ENCODE data around the gene HOXA9. TPM values are rescaled to one million over a fixed set of nuclear protein-coding genes. Genes with fewer than 3 reads are reported as not detected.
A peak's percentile ranks its signal among the peaks of the same experiment; 100 is the strongest.

The HOXA9 gene
- total RNA-seq, 2 donors from 2014 or later, result not detected

GRCh38 chr7:27173956-27174873, 8.9 kb upstream of the HOXA9 start, which contains the start of gene HOXA10:
Gene HOXA10 (minus strand): TSS chr7:27174320. CDS start chr7:27174306, 14 bp downstream.
- Mint-ChIP-seq H3K27ac (no peak within 1 kb of the TSS), H3K27me3 (ENCODE audit: low read depth) (peaks cover 67% of the 10 kb centered on the region), H3K36me3 (ENCODE audit: insufficient read depth in 2 of 2) (peaks cover 0 to 2% of the 10 kb centered on the region in 2 donors), H3K4me3 (peak within 1 kb of the TSS; percentile 66 to 74), H3K9me3 (no peaks in the 10 kb centered on the region), H3K4me1 (ENCODE audit: low read depth) (peaks cover 17% of the 10 kb centered on the region)
- no peak for ATAC-seq (replicated peaks in 1 of 2)
- DNase-seq, result no peak

- peak; percentile 52 to 55 for DNase-seq
- Mint-ChIP-seq H3K4me3 (peak overlapping the region; percentile 48 to 66), H3K9me3 (no peaks in the 10 kb centered on the region)
Measured at GRCh38 chr7:27173511-27173955, 8.2 kb upstream of the HOXA9 start.

GRCh38 chr7:27172823-27173510, 7.6 kb upstream of the HOXA9 start:
- DNase-seq (no peak), ATAC-seq (replicated peaks in 1 of 2) (peak; percentile 31 to 32)
- Mint-ChIP-seq H3K4me1 (ENCODE audit: low read depth) (peaks cover 27% of the 10 kb centered on the region), H3K9me3 (no peaks in the 10 kb centered on the region), H3K27ac (no peak overlapping the region), H3K36me3 (ENCODE audit: insufficient read depth in 2 of 2) (peaks cover 2 to 3% of the 10 kb centered on the region in 2 donors), H3K27me3 (ENCODE audit: low read depth) (peaks cover 66% of the 10 kb centered on the region), H3K4me3 (peak overlapping the region; percentile 48 to 50)

More at GRCh38 chr7:27173511-27173955, 8.2 kb upstream of the HOXA9 start:
- Mint-ChIP-seq H3K27me3 (ENCODE audit: low read depth) (peaks cover 66% of the 10 kb centered on the region), H3K27ac (no peak overlapping the region), H3K36me3 (ENCODE audit: insufficient read depth in 2 of 2) (peaks cover 2% of the 10 kb centered on the region in 2 donors), H3K4me1 (ENCODE audit: low read depth) (peaks cover 21% of the 10 kb centered on the region)
- ATAC-seq (replicated peaks in 1 of 2), result peak; percentile 76 to 80

- peaks cover 30% of the 10 kb centered on the region for H3K4me1 Mint-ChIP-seq (ENCODE audit: low read depth)
- DNase-seq, result no peak
- ATAC-seq (replicated peaks in 1 of 2), result no peak
- peaks cover 66% of the 10 kb centered on the region for H3K27me3 Mint-ChIP-seq (ENCODE audit: low read depth)
- peaks cover 2 to 3% of the 10 kb centered on the region in 2 donors for H3K36me3 Mint-ChIP-seq (ENCODE audit: insufficient read depth in 2 of 2)
- no peaks in the 10 kb centered on the region for H3K9me3 Mint-ChIP-seq
- peak overlapping the region; percentile 2 for H3K27ac Mint-ChIP-seq
- H3K4me3 Mint-ChIP-seq, result peak overlapping the region; percentile 68 to 72
Measured at GRCh38 chr7:27172315-27172774, 7.0 kb upstream of the HOXA9 start.

GRCh38 chr7:27171637-27172314, 6.4 kb upstream of the HOXA9 start:
- peaks cover 71% of the 10 kb centered on the region for H3K27me3 Mint-ChIP-seq (ENCODE audit: low read depth)
- peaks cover 2 to 3% of the 10 kb centered on the region in 2 donors for H3K36me3 Mint-ChIP-seq (ENCODE audit: insufficient read depth in 2 of 2)
- no peaks in the 10 kb centered on the region for H3K9me3 Mint-ChIP-seq
- H3K27ac Mint-ChIP-seq, result peak overlapping the region; percentile 2
- H3K4me1 Mint-ChIP-seq (ENCODE audit: low read depth), result peaks cover 34% of the 10 kb centered on the region
- DNase-seq, result no peak
- peak overlapping the region; percentile 68 to 72 for H3K4me3 Mint-ChIP-seq
- no peak for ATAC-seq (replicated peaks in 1 of 2)

- Mint-ChIP-seq H3K4me1 (ENCODE audit: low read depth) (peaks cover 34% of the 10 kb centered on the region), H3K27ac (no peak overlapping the region), H3K27me3 (ENCODE audit: low read depth) (peaks cover 72% of the 10 kb centered on the region), H3K4me3 (peak overlapping the region; percentile 5 to 72), H3K9me3 (no peaks in the 10 kb centered on the region), H3K36me3 (ENCODE audit: insufficient read depth in 2 of 2) (peaks cover 2 to 3% of the 10 kb centered on the region in 2 donors)
- DNase-seq (no peak), ATAC-seq (replicated peaks in 1 of 2) (no peak)
Measured at GRCh38 chr7:27171325-27171636, 5.9 kb upstream of the HOXA9 start.

GRCh38 chr7:27170426-27171324, 5.3 kb upstream of the HOXA9 start:
- Mint-ChIP-seq H3K9me3 (no peaks in the 10 kb centered on the region), H3K4me1 (ENCODE audit: low read depth) (peaks cover 38% of the 10 kb centered on the region), H3K4me3 (peak overlapping the region; percentile 2 to 5), H3K27me3 (ENCODE audit: low read depth) (peaks cover 73% of the 10 kb centered on the region), H3K36me3 (ENCODE audit: insufficient read depth in 2 of 2) (peaks cover 2 to 3% of the 10 kb centered on the region in 2 donors), H3K27ac (peak overlapping the region; percentile 76)
- DNase-seq (no peak), ATAC-seq (replicated peaks in 1 of 2) (no peak)

GRCh38 chr7:27169658-27170425, 4.5 kb upstream of the HOXA9 start:
- Mint-ChIP-seq H3K4me1 (ENCODE audit: low read depth) (peaks cover 41% of the 10 kb centered on the region), H3K27me3 (ENCODE audit: low read depth) (peaks cover 67% of the 10 kb centered on the region), H3K36me3 (ENCODE audit: insufficient read depth in 2 of 2) (peaks cover 2 to 3% of the 10 kb centered on the region in 2 donors), H3K4me3 (peak overlapping the region; percentile 40 to 69), H3K9me3 (no peaks in the 10 kb centered on the region), H3K27ac (peak overlapping the region; percentile 76)
- ATAC-seq (replicated peaks in 1 of 2) (no peak), DNase-seq (no peak)

GRCh38 chr7:27168265-27168947, 3.1 kb upstream of the HOXA9 start:
- peak overlapping the region; percentile 31 to 66 for H3K4me3 Mint-ChIP-seq
- peaks cover 2 to 3% of the 10 kb centered on the region in 2 donors for H3K36me3 Mint-ChIP-seq (ENCODE audit: insufficient read depth in 2 of 2)
- DNase-seq, result peak; percentile 53 to 65
- peaks cover 41% of the 10 kb centered on the region for H3K4me1 Mint-ChIP-seq (ENCODE audit: low read depth)
- ATAC-seq (replicated peaks in 1 of 2), result peak in 1 of 2 donors; percentile 47
- peak overlapping the region; percentile 44 for H3K27ac Mint-ChIP-seq
- H3K27me3 Mint-ChIP-seq (ENCODE audit: low read depth), result peaks cover 73% of the 10 kb centered on the region
- H3K9me3 Mint-ChIP-seq, result no peaks in the 10 kb centered on the region

- DNase-seq (no peak), ATAC-seq (replicated peaks in 1 of 2) (no peak)
- Mint-ChIP-seq H3K4me3 (no peak overlapping the region), H3K36me3 (ENCODE audit: insufficient read depth in 2 of 2) (peaks cover 2 to 3% of the 10 kb centered on the region in 2 donors), H3K9me3 (no peaks in the 10 kb centered on the region), H3K4me1 (ENCODE audit: low read depth) (peaks cover 41% of the 10 kb centered on the region), H3K27me3 (ENCODE audit: low read depth) (peaks cover 78% of the 10 kb centered on the region), H3K27ac (peak overlapping the region; percentile 41)
Measured at GRCh38 chr7:27167916-27168264, 2.6 kb upstream of the HOXA9 start.
